ENCODE results near the gene UBE2L5. TPM values are rescaled to one million over a fixed set of nuclear protein-coding genes. Genes with fewer than 3 reads are reported as not detected.

Gene UBE2L5
- total and polyA plus RNA-seq, 2 donors (not counting 3 experiments of a cell fraction or from before 2014, with no cell fraction given), result not detected

DNA sequence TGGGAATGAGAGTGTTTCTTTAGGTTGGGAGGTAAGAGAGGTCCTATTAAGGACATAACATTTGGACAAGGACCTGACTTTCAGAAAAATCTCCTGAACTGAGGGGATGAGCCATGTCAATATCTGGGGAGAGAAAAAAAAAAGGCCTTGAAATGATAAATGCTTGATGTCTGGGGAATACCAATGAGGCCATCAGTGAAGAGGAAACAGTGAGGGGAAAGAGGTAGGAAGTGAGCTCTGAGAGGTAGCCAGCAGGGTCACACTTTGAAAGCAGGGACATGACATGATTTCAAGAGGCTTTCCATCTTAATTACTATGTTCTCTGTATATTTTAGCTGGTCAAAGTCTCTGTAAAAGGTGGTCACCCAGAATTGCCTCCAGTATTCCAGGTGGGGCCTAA is 9.9 kb upstream of the UBE2L5 start:
- Histone ChIP-seq H3K4me2 (ENCODE audit: insufficient read depth, low read length) (no peak overlapping the region), H3K9me1 (replicated peaks; ENCODE audit: control insufficient read depth, extremely low read depth, insufficient read depth, low read length) (no peaks in the 10 kb centered on the region), H3K9me3 (replicated peaks; ENCODE audit: control insufficient read depth, insufficient read depth, low read length) (no peaks in the 10 kb centered on the region), H3K36me3 (ENCODE audit: control insufficient read depth in 2 of 2, extremely low read depth in 1 of 2, insufficient read depth in 2 of 2, low read length in 2 of 2) (no peaks in the 10 kb centered on the region), H3K4me3 (replicated peaks in 1 of 3; ENCODE audit: insufficient read depth in 1 of 3, low read depth in 1 of 3, low read length in 3 of 3) (no peak overlapping the region), H3K27ac (ENCODE audit: insufficient read depth, low read depth, low read length) (no peak overlapping the region), H3K9ac (replicated peaks; ENCODE audit: extremely low read depth, insufficient read depth, low read length) (no peak overlapping the region), H2AFZ (ENCODE audit: low read depth, low read length) (no peak overlapping the region), H4K20me1 (replicated peaks; ENCODE audit: control insufficient read depth, extremely low read depth, insufficient read depth, low read length) (no peaks in the 10 kb centered on the region), H3K4me1 (ENCODE audit: control insufficient read depth, extremely low read depth, insufficient read depth, low read length) (peaks cover 3% of the 10 kb centered on the region), H3K27me3 (ENCODE audit: control insufficient read depth in 2 of 2, insufficient read depth in 2 of 2, low read length in 2 of 2) (no peaks in the 10 kb centered on the region), H3K79me2 (ENCODE audit: control insufficient read depth, insufficient read depth, low read length) (no peaks in the 10 kb centered on the region)
- FAIRE-seq (no peak), DNase-seq (ENCODE audit: low read depth, low spot score) (no peak)
- intact Hi-C loops (cut with micrococcal nuclease) (no loop called here), dilution Hi-C loops (cut with MboI; ENCODE audit: extremely low pct_ligation_motif_present, low sequenced_read_pairs) (no loop called here)
- POLR2A ChIA-PET, result interaction anchor here (1.1 kb wide), 1 partner anchor 10 kb away, joined by 4 read pairs; the partner anchor contains the start of gene UBE2L5
- CTCF ChIA-PET, result no interaction called here
- TF ChIP-seq POLR2AphosphoS5 (IDR thresholded peaks at IDR 0.05; ENCODE audit: insufficient read depth, low read depth, low read length) (no peak), JUN (IDR thresholded peaks at IDR 0.05; ENCODE audit: borderline replicate concordance, insufficient read depth, insufficient read length, low read depth) (no peak), EZH2 (IDR thresholded peaks at IDR 0.05; ENCODE audit: borderline replicate concordance, low read depth, low read length, severe bottlenecking) (no peak)
- BruUV-seq (replicated peaks), result no TSS peak

DNA sequence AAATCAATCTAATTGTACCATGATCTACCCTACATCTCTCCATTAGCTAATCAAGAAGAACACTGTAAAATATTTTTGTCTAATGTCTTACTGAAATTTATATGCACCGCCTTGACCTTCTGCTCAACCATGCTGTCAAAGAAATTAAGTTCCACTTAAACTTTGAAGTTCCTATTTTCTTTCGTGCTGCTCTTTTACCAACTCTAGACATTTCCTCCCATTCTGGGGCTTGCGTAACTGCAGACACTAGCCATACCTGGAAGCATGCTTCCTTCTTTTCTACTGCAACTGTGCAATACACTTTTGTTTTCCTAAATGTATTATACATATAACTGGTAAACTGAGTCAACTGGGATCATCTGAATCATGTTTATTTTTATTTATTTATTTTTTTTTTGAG is 8.5 kb upstream of the UBE2L5 start:
- Histone ChIP-seq H3K36me3 (ENCODE audit: control insufficient read depth in 2 of 2, extremely low read depth in 1 of 2, insufficient read depth in 2 of 2, low read length in 2 of 2) (no peaks in the 10 kb centered on the region), H3K27ac (ENCODE audit: insufficient read depth, low read depth, low read length) (no peak overlapping the region), H4K20me1 (replicated peaks; ENCODE audit: control insufficient read depth, extremely low read depth, insufficient read depth, low read length) (no peaks in the 10 kb centered on the region), H3K4me1 (ENCODE audit: control insufficient read depth, extremely low read depth, insufficient read depth, low read length) (no peaks in the 10 kb centered on the region), H3K27me3 (ENCODE audit: control insufficient read depth in 2 of 2, insufficient read depth in 2 of 2, low read length in 2 of 2) (no peaks in the 10 kb centered on the region), H3K9me3 (replicated peaks; ENCODE audit: control insufficient read depth, insufficient read depth, low read length) (no peaks in the 10 kb centered on the region), H3K9ac (replicated peaks; ENCODE audit: extremely low read depth, insufficient read depth, low read length) (no peak overlapping the region), H3K9me1 (replicated peaks; ENCODE audit: control insufficient read depth, extremely low read depth, insufficient read depth, low read length) (no peaks in the 10 kb centered on the region), H3K79me2 (ENCODE audit: control insufficient read depth, insufficient read depth, low read length) (no peaks in the 10 kb centered on the region), H2AFZ (ENCODE audit: low read depth, low read length) (no peak overlapping the region), H3K4me3 (replicated peaks in 1 of 3; ENCODE audit: insufficient read depth in 1 of 3, low read depth in 1 of 3, low read length in 3 of 3) (no peak overlapping the region), H3K4me2 (ENCODE audit: insufficient read depth, low read length) (no peak overlapping the region)
- CTCF ChIA-PET, result interaction anchor here (1.0 kb wide), 1 partner anchor 32 kb away, joined by 3 read pairs; no protein-coding TSS in a partner anchor
- POLR2A ChIA-PET, result no interaction called here
- intact Hi-C loops (cut with micrococcal nuclease), result no loop called here
- dilution Hi-C loops (cut with MboI; ENCODE audit: extremely low pct_ligation_motif_present, low sequenced_read_pairs), result no loop called here
- FAIRE-seq, result no peak
- no TSS peak for BruUV-seq (replicated peaks)
- TF ChIP-seq GATA2 (IDR thresholded peaks at IDR 0.05; ENCODE audit: insufficient read depth, insufficient read length, low read depth, low read length), result no peak
- TF ChIP-seq, protein P1, sequence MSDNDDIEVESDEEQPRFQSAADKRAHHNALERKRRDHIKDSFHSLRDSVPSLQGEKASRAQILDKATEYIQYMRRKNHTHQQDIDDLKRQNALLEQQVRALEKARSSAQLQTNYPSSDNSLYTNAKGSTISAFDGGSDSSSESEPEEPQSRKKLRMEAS (IDR thresholded peaks at IDR 0.05; ENCODE audit: insufficient read depth, insufficient read length), result no peak
- DNase-seq (ENCODE audit: low read depth, low spot score), result no peak

All from endothelial cell of umbilical vein (primary cell).